Myocyte (in vitro differentiated cells): Measurements from ENCODE around the gene USH2A. TPM values are rescaled to one million over a fixed set of nuclear protein-coding genes. Genes with fewer than 3 reads are reported as not detected.

ENCODE experiments used
- DNase-seq: peaks from one replicate; pipeline ENCODE4 v3.0.0-alpha.2; 2012; ENCODE audit warnings: low read depth
- total RNA-seq: library from RNA; depleted of rRNA; stranded (reverse); fragments of >200 nt; gene quantifications from 2 replicates; pipeline ENCODE4 v1.2.3, GENCODE V29; 2014

USH2A gene
- total RNA-seq, 1 donor from 2014 or later: 0.08 TPM

DNA sequence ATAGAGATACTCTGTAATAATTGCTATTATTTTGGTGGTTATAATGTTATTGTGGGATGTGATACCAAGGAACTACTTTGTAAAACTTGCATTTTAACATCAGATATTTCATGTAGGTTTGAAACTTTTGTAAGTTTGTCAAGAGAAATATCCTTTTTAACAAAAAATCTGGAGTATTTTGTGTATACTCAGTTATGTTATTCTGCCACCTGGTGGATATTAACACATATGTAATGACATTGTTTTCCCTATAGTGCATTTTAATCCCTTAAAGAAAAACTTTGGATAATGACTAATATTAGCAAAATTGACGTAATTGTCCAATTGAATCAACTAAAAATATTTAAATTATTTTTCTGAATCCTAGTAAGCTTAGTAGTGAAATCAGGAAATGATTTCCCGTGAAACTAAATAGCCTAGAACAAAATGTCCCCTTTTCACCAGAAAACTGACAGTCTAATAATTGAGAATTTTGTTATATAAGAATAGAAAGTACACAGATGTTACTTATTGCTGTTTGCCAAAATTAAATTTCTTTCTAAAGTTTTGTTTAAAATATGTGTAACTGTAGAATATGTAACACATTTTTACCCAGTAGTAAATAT is 816.6 kb downstream of the USH2A start:
- no peak for DNase-seq

DNA sequence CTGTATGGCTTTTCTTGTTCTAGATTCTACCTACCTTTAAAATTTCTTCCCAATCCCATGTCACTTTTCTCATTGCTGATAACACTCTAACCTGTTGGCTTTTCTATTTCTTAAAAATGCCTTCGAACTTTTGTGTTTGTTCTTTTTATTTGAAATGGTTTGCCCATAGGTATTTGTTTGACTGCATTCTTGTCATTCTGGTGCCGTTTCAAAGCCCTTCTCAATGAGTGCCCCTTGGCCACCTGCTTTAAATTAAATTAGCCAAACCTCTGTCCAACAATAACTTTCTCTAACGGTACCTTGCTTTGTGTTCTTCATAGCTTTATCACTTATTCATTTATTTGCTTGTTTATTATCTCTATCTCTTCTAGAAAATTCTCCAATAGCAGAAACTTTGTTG is 817.2 kb downstream of the USH2A start:
- no peak for DNase-seq

- DNase-seq: no peak
Measured at GRCh38 chr1:215605011-215605621, 818.1 kb downstream of the USH2A start.

- DNase-seq: no peak
Measured at GRCh38 chr1:215603319-215603718, 819.9 kb downstream of the USH2A start.

- no peak for DNase-seq
Measured at GRCh38 chr1:215601276-215601675, 822.0 kb downstream of the USH2A start.

GRCh38 chr1:215600867-215601266 is 822.4 kb downstream of the USH2A start:
- DNase-seq: no peak

- DNase-seq: no peak
Measured at GRCh38 chr1:215600258-215600792, 822.9 kb downstream of the USH2A start.

DNA sequence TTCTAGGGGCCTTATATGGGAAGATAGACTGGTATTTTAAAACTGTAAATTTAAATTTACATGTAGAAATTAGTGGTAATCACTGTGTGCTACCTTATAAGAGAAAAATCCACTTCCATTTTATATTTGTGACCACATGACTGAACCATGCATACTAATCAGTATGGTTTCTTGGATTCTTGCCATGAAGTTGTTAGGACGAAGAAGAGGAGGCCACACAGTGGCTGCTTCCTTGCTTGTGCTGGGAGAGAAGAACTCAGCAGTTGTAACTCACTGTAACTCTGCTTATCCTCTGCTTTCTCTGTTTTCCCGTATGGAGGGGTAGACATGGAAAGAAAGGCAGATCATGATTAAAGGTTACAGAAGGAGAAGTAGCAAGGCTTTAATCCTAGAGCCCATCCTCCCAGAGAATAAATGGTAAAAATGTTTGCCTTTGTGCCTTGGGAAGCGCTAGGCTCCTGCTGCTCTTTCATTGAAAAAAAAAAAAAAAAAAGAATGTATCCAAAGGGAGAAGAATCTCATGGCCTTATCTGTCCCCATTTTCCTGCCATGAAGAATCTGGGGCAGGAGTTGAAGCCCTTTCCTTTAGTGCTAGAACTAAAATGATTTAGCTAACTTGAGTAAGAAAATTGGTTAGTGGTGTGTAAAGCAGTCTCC is 823.7 kb downstream of the USH2A start:
- no peak for DNase-seq

DNA sequence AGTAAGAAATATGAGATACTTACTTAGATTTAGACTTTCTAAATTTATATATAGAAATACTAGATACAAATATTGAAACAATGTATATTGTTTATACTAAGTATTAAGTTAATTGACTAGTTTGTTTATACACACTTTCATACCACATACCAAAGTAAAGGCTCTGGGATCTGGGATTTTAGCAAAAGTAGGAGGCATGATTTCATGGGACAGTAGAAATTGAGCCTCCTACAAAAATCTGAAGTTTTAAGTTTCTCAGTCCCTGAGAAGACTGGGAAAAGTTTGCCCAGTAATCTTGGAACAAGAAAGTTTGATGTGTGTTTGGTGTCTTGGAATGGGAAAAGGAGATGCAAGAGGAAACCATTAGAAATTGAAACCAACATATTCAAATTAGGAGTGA is 825.3 kb downstream of the USH2A start:
- no peak for DNase-seq

GRCh38 chr1:215595231-215595630 is 828.0 kb downstream of the USH2A start:
- peak; percentile 39 for DNase-seq

- DNase-seq: peak; percentile 16
Measured at GRCh38 chr1:215594640-215595039, 828.6 kb downstream of the USH2A start.

DNA sequence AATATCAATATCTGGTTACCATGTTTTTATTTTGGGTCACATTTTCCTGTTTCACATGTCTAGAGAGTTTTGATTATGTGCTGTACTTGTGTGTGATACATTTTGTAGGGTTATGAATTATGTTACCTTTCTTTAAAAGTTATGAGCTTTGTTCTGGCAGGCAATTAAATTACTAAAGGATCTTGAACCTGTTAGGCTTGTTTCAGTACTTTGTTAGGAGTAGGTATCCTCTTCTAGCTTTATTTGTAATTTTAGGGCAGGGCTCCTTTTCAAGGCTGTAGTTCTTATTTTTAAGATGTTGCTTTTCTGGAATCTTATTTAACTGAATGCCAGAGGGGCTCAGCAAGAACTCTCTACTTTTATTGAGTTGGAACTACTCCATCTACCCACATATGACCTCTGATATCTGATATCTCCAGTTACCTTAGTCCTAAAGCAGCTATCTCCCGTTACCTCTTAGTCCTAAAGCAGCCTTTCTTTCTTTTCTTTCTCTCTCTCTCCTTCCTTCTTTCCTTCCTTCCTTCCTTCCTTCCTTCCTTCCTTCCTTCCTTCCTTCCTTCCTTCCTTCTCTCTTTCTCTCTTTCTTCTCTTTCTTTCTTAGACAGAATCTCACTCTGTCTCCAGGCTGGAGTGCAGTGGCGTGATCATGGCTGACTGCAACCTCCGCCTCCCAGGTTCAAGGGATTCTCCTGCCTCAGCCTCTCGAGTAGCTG is 832.3 kb downstream of the USH2A start:
- no peak for DNase-seq

DNA sequence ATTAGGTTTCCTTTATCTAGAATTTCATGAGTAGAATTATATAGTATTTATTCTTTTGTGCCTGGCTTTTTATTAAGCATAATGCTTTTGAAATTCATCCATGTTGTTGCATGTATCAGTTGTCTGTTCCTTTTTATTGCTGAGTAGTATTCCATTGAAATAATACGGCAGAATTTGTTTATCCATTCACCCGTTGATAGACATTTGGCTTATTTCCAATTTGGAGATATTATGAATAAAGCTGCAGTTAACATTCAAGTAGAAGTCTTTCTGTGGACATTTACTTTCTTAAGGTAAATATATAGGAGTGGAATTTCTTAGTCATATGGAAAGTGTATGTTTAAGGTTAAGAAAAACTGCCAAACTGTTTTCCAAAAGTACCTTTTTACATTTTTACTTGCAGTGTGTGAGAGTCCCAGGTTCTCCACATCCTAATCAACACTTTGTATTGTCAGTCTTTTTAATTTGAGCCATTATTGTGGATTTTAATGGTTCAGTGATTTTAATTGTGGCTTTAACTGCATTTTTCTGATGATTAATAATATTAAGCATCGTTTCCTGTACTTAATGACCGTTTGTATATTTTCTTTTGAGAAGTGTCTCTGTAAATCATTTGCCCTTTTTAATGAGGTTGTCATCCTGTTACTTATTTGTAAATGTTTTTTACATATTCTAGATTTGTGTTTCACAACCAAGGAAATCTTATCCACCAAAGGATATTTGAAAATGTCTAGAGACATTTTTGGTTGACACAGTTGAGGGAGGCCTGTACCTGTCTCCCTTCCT is 833.4 kb downstream of the USH2A start:
- no peak for DNase-seq

GRCh38 chr1:215584389-215584788 is 838.9 kb downstream of the USH2A start:
- no peak for DNase-seq

DNA sequence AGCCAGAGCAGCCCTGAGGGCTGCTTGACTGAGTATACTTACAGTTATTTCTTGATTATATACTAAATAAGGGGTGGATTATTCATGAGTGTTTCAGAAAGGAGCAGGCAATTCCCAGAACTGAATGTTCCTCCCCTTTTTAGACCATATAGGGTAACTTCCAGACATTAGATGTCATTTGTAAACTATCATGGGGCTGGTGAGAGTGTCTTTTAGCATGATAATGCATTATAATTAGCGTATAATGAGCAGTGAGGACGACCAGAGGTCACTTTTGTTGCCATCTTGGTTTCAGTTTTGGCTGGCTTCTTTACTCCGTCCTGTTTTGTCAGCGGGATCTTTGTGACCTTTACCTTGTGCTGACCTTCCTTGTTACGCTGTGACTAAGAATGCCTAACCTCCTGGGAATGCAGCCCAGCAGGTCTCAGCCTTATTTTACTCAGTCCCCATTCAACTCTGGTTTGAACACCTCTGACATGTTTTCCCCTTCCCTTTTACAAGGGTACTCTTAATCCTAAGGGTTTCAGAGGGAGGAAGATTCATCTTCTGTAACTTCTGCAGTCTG is 840.0 kb downstream of the USH2A start:
- DNase-seq: no peak

GRCh38 chr1:215581896-215582295 is 841.4 kb downstream of the USH2A start:
- no peak for DNase-seq
